Keratinocyte (primary cell): Measurements from ENCODE around the gene SCEL. TPM values are rescaled to one million over a fixed set of nuclear protein-coding genes. Genes with fewer than 3 reads are reported as not detected.

Source experiments
- DNase-seq: peaks from one replicate; pipeline ENCODE4 v3.0.0-alpha.2; 2011; ENCODE audit warnings: low read depth, missing footprints, low spot score
- FAIRE-seq: peaks from 2 replicates; lab custom pipeline; 2011; peaks lifted over from hg19 to GRCh38; lab: Jason Lieb, UNC
- H2AFZ ChIP-seq: 2 replicates; pipeline ENCODE4 v1.6.0; 2012; ENCODE audit warnings: low read length, control low read depth, inconsistent platforms; ENCODE audit not compliant: control insufficient read depth
- H3K27ac ChIP-seq: 2 replicates; pipeline ENCODE4 v1.5.1; 2011; ENCODE audit warnings: low read length; ENCODE audit not compliant: control insufficient read depth, insufficient read depth
- H3K27me3 ChIP-seq: 3 replicates; pipeline ENCODE4 v1.6.0; 2011; ENCODE audit warnings: low read length; ENCODE audit not compliant: control insufficient read depth, insufficient read depth; ENCODE audit errors: extremely low read depth
- H3K36me3 ChIP-seq, 2 experiments: 2 replicates in 1 of 2; 3 replicates in 1 of 2; pipeline ENCODE4 v1.5.1; 2011; ENCODE audit warnings: low read length in 2 of 2, mild to moderate bottlenecking in 1 of 2; ENCODE audit not compliant: control insufficient read depth in 2 of 2, insufficient read depth in 2 of 2; ENCODE audit errors: extremely low read depth in 1 of 2
- H3K4me1 ChIP-seq: 3 replicates; pipeline ENCODE4 v1.5.1; 2011; ENCODE audit warnings: low read length; ENCODE audit not compliant: control insufficient read depth, insufficient read depth; ENCODE audit errors: extremely low read depth
- H3K4me2 ChIP-seq: 3 replicates; pipeline ENCODE4 v1.6.0; 2011; ENCODE audit warnings: low read depth, low read length; ENCODE audit not compliant: control insufficient read depth, insufficient read depth; ENCODE audit errors: extremely low read depth
- H3K4me3 ChIP-seq, 3 experiments: fragments of 200-600 bp in 1 of 3; sonication (generic) in 1 of 3; 2 replicates in 2 of 3; 3 replicates in 1 of 3; pipeline ENCODE4 v1.5.1; 2011 to 2016; ENCODE audit warnings: low read length in 3 of 3, mild to moderate bottlenecking in 3 of 3, control low read depth in 2 of 3, inconsistent platforms in 1 of 3, low read depth in 1 of 3, mixed read lengths in 1 of 3, mixed run types in 1 of 3, moderate library complexity in 1 of 3; ENCODE audit not compliant: control insufficient read depth in 2 of 3, insufficient read depth in 2 of 3; ENCODE audit errors: extremely low read depth in 1 of 3
- H3K79me2 ChIP-seq: 2 replicates; pipeline ENCODE4 v1.6.0; 2012; ENCODE audit warnings: low read length; ENCODE audit not compliant: control insufficient read depth, insufficient read depth
- H3K9ac ChIP-seq: 3 replicates; pipeline ENCODE4 v1.6.0; 2011; ENCODE audit warnings: low read length; ENCODE audit not compliant: control insufficient read depth, insufficient read depth; ENCODE audit errors: extremely low read depth
- H3K9me1 ChIP-seq: 3 replicates; pipeline ENCODE4 v1.6.0; 2011; ENCODE audit warnings: low read length; ENCODE audit not compliant: control insufficient read depth, insufficient read depth; ENCODE audit errors: extremely low read depth
- H3K9me3 ChIP-seq: 2 replicates; pipeline ENCODE4 v1.5.1; 2012; ENCODE audit warnings: low read depth, low read length; ENCODE audit not compliant: control insufficient read depth
- H4K20me1 ChIP-seq: 3 replicates; pipeline ENCODE4 v1.6.0; 2011; ENCODE audit warnings: low read length; ENCODE audit not compliant: control insufficient read depth, insufficient read depth; ENCODE audit errors: extremely low read depth
- EZH2 ChIP-seq: IDR thresholded peaks from one replicate; pipeline ENCODE4 v1.6.1; 2012; ENCODE audit warnings: inconsistent platforms, mild to moderate bottlenecking, low read length, moderate library complexity
- dilution Hi-C: fragments of 300-500 bp; cut with MboI; formaldehyde crosslinking; loops from one replicate; pipeline ENCODE4 v1.7.0; 2020; ENCODE audit warnings: low sequenced_read_pairs; ENCODE audit not compliant: extremely low pct_ligation_motif_present
- polyA plus RNA-seq, 5 experiments: library from polyadenylated mRNA; depleted of rRNA in 3 of 5; stranded (reverse) in 3 of 5; stranded (forward) in 1 of 5; unstranded in 1 of 5; fragments of >200 nt; gene quantifications; 1 replicate in 1 of 5; 2 replicates in 3 of 5; 3 replicates in 1 of 5; pipeline versions ENCODE4 v1.2.1 to v1.2.3, GENCODE V29; 2011 to 2012; ENCODE audit warnings: missing spikeins in 2 of 5, low read depth in 1 of 5, low replicate concordance in 1 of 5
- TF ChIP-seq, protein P1 (sequence below), 3 experiments: IDR thresholded peaks in 1 of 3; conservative IDR thresholded peaks in 1 of 3; optimal IDR thresholded peaks in 1 of 3; 2 replicates in 2 of 3; 3 replicates in 1 of 3; pipeline versions ENCODE3 to v1.5.1; 2011; ENCODE audit warnings: low read length in 3 of 3, mild to moderate bottlenecking in 3 of 3, moderate library complexity in 2 of 3, control low read depth in 1 of 3, inconsistent platforms in 1 of 3; ENCODE audit not compliant: insufficient read depth in 2 of 3; ENCODE audit errors: extremely low read depth in 1 of 3

Gene SCEL
- polyA plus RNA-seq, 1 donor (not counting 4 experiments of a cell fraction or from before 2014, with no cell fraction given) = 30.5 TPM

DNA sequence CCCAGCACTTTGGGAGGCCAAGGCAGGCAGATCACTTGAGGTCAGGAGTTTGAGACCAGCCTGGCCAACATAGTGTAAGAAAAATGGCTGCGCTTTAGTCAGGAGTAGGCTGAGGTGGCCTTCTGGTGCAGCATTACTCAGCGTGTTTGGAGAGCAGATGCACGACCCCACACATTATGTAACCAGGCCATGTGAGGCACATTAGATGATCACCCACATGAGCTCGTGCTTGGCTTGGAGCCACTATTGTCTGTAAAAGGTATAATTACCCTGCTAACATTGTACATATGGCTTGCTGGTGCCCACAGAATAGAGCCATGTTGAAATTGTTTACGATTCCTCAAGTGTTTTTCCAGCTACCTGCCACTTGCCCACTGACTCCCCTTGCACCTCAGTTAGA lies 24.0 kb upstream of the SCEL start:
- no peak overlapping the region for H2AFZ ChIP-seq
- no peak overlapping the region for H3K4me3 ChIP-seq
- no peaks in the 10 kb centered on the region for H3K27me3 ChIP-seq
- H3K27ac ChIP-seq = no peak overlapping the region
- H3K9me3 ChIP-seq = no peaks in the 10 kb centered on the region
- TF ChIP-seq, protein P1, sequence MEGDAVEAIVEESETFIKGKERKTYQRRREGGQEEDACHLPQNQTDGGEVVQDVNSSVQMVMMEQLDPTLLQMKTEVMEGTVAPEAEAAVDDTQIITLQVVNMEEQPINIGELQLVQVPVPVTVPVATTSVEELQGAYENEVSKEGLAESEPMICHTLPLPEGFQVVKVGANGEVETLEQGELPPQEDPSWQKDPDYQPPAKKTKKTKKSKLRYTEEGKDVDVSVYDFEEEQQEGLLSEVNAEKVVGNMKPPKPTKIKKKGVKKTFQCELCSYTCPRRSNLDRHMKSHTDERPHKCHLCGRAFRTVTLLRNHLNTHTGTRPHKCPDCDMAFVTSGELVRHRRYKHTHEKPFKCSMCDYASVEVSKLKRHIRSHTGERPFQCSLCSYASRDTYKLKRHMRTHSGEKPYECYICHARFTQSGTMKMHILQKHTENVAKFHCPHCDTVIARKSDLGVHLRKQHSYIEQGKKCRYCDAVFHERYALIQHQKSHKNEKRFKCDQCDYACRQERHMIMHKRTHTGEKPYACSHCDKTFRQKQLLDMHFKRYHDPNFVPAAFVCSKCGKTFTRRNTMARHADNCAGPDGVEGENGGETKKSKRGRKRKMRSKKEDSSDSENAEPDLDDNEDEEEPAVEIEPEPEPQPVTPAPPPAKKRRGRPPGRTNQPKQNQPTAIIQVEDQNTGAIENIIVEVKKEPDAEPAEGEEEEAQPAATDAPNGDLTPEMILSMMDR (optimal IDR thresholded peaks at IDR 0.05 in 1 of 3, IDR thresholded peaks at IDR 0.05 in 1 of 3, conservative IDR thresholded peaks at IDR 0.05 in 1 of 3; ENCODE audit: extremely low read depth in 1 of 3, insufficient read depth in 2 of 3, low read length in 3 of 3) = no peak
- TF ChIP-seq EZH2 = no peak
- no peaks in the 10 kb centered on the region for H3K9me1 ChIP-seq
- no peaks in the 10 kb centered on the region for H4K20me1 ChIP-seq
- dilution Hi-C loops = no loop called here
- FAIRE-seq (no peak), DNase-seq (no peak)
- peaks cover 44% of the 10 kb centered on the region for H3K4me1 ChIP-seq
- H3K36me3 ChIP-seq = no peaks in the 10 kb centered on the region
- no peak overlapping the region for H3K9ac ChIP-seq
- H3K79me2 ChIP-seq = no peaks in the 10 kb centered on the region
- no peak overlapping the region for H3K4me2 ChIP-seq

DNA sequence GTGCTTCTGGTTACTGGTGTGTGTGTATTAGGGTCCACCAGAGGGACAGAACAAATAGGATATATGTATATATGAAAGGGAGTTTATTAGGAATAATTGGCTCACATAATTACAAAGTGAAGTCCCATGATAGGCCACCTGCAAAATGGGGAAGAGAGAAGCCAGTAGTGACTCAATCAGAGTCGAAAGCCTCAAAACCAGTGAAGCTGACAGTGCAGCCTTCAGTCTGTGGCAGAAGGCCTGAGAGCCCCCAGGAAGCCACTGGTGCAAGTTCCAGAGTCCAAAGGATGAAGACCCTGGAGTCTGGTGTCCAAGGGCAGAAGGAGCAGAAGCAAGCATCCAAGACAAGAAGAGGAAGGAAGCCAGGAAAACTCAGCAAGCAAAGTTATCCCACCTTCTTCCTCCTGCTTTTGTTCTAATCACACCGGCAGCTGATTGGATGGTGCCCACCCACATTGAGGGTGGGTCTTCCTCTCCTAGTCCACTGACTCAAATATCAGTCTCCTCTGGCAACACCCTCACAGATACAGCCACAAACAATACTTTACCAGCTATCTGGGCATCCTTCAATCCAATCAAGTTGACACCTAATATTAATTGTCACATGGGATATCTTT lies 21.7 kb upstream of the SCEL start:
- Histone ChIP-seq H3K4me2 (no peak overlapping the region), H4K20me1 (no peaks in the 10 kb centered on the region), H3K79me2 (no peaks in the 10 kb centered on the region), H3K9ac (no peak overlapping the region), H3K4me1 (peaks cover 40% of the 10 kb centered on the region), H2AFZ (no peak overlapping the region), H3K9me3 (no peaks in the 10 kb centered on the region), H3K36me3 (no peaks in the 10 kb centered on the region), H3K9me1 (no peaks in the 10 kb centered on the region), H3K4me3 (no peak overlapping the region), H3K27me3 (no peaks in the 10 kb centered on the region), H3K27ac (no peak overlapping the region)
- TF ChIP-seq, protein P1 (optimal IDR thresholded peaks at IDR 0.05 in 1 of 3, IDR thresholded peaks at IDR 0.05 in 1 of 3, conservative IDR thresholded peaks at IDR 0.05 in 1 of 3; ENCODE audit: extremely low read depth in 1 of 3, insufficient read depth in 2 of 3, low read length in 3 of 3) = no peak
- TF ChIP-seq EZH2 = no peak
- dilution Hi-C loops = no loop called here
- FAIRE-seq (no peak), DNase-seq (no peak)
